DND-41 (cell line): ENCODE data around the gene LYPD1.

Experiments used
- EZH2 ChIP-seq: IDR thresholded peaks from 3 replicates; pipeline ENCODE4 v1.6.1; 2012; ENCODE audit warnings: borderline replicate concordance, low read depth, mild to moderate bottlenecking, moderate library complexity, low read length, inconsistent platforms; ENCODE audit not compliant: severe bottlenecking
- TF ChIP-seq, protein P1 (sequence below): IDR thresholded peaks from 2 replicates; pipeline ENCODE4 v1.5.1; 2012; ENCODE audit warnings: borderline replicate concordance, low read length, moderate library complexity, mild to moderate bottlenecking; ENCODE audit not compliant: poor library complexity, severe bottlenecking; ENCODE audit errors: extremely low read depth

DNA sequence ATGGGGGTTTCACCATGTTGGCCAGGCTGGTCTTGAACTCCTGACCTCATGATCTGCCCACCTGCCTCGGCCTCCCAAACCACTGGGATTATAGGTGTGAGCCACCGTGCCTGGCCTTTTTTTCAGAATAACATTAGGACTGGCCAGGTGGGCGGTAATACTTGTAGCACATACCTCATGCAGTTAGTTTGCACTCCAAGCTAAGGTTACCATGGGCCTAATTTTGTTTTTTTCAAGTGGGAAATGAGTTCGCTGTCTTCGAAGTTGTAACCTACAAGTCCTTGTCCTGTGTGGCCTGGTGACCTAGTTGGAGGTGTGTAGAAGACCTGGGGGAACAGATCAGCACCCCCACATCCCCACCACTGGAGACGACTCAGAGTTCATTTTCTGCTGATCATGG lies 74.8 kb downstream of the LYPD1 start:
- TF ChIP-seq, protein P1, sequence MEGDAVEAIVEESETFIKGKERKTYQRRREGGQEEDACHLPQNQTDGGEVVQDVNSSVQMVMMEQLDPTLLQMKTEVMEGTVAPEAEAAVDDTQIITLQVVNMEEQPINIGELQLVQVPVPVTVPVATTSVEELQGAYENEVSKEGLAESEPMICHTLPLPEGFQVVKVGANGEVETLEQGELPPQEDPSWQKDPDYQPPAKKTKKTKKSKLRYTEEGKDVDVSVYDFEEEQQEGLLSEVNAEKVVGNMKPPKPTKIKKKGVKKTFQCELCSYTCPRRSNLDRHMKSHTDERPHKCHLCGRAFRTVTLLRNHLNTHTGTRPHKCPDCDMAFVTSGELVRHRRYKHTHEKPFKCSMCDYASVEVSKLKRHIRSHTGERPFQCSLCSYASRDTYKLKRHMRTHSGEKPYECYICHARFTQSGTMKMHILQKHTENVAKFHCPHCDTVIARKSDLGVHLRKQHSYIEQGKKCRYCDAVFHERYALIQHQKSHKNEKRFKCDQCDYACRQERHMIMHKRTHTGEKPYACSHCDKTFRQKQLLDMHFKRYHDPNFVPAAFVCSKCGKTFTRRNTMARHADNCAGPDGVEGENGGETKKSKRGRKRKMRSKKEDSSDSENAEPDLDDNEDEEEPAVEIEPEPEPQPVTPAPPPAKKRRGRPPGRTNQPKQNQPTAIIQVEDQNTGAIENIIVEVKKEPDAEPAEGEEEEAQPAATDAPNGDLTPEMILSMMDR: no peak
- no peak for TF ChIP-seq EZH2
